ENCODE data around the gene PTPRCAP.

DNA sequence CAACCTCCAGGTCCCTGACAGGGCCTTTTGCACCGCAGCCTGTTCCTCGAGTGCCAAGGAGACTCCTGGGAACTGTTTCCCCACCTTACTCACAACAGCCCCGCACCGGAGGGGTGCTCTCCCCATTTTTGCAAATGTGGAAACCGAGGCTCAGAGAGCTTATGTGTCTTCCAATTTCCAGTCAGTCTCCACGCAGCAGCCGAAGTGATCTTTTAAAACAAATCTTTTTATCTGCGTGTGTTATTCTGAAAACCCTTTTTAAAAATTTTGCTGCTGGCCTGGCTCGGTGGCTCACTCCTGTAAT lies 32.0 kb upstream of the PTPRCAP start:
- no peak for TF ChIP-seq POLR2A (IDR thresholded peaks at IDR 0.05)
- TF ChIP-seq, protein P1, sequence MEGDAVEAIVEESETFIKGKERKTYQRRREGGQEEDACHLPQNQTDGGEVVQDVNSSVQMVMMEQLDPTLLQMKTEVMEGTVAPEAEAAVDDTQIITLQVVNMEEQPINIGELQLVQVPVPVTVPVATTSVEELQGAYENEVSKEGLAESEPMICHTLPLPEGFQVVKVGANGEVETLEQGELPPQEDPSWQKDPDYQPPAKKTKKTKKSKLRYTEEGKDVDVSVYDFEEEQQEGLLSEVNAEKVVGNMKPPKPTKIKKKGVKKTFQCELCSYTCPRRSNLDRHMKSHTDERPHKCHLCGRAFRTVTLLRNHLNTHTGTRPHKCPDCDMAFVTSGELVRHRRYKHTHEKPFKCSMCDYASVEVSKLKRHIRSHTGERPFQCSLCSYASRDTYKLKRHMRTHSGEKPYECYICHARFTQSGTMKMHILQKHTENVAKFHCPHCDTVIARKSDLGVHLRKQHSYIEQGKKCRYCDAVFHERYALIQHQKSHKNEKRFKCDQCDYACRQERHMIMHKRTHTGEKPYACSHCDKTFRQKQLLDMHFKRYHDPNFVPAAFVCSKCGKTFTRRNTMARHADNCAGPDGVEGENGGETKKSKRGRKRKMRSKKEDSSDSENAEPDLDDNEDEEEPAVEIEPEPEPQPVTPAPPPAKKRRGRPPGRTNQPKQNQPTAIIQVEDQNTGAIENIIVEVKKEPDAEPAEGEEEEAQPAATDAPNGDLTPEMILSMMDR (IDR thresholded peaks at IDR 0.05), result no peak
